HCT116 (cell line): ENCODE data around the gene LHPP.

Experiments
- EZH2 ChIP-seq: fragments of 200-600 bp; sonication (generic); IDR thresholded peaks from 2 replicates; pipeline ENCODE4 v1.6.1; 2017; ENCODE audit warnings: antibody characterized with exemption, mixed run types
- POLR2A ChIP-seq: IDR thresholded peaks from 2 replicates; pipeline ENCODE4 v1.7.0; 2011; ENCODE audit warnings: borderline replicate concordance; ENCODE audit not compliant: insufficient read depth, insufficient read length; ENCODE audit errors: extremely low read depth
- POLR2AphosphoS5 ChIP-seq: IDR thresholded peaks from 2 replicates; pipeline ENCODE4 v1.6.1; 2011; ENCODE audit warnings: mild to moderate bottlenecking, low read depth, low read length, moderate library complexity
- RAD21 ChIP-seq: IDR thresholded peaks from 2 replicates; pipeline ENCODE4 v1.6.1; 2012; ENCODE audit warnings: low read depth, mild to moderate bottlenecking

GRCh38 chr10:124430077-124430476 lies 31.5 kb upstream of the LHPP start:
- TF ChIP-seq POLR2A (no peak), POLR2AphosphoS5 (no peak), RAD21 (no peak), EZH2 (no peak)
